Uterus (tissue), 2 donors: ENCODE data around the gene AXDND1.

ENCODE experiments used
- CTCF ChIP-seq, 4 experiments: fragments of 200-600 bp in 2 of 4; fragments of 450-650 bp in 2 of 4; sonication (generic) in 2 of 4; IDR thresholded peaks; one replicate each; pipeline ENCODE4 v1.5.1; 2016 to 2019; ENCODE audit warnings: antibody characterized with exemption in 4 of 4, mild to moderate bottlenecking in 2 of 4, moderate library complexity in 1 of 4
- POLR2A ChIP-seq, 2 donors: fragments of 450-650 bp; IDR thresholded peaks; one replicate each; pipeline ENCODE4 v1.6.1; 2016; ENCODE audit warnings: antibody characterized with exemption in 2 of 2, mild to moderate bottlenecking in 1 of 2, moderate library complexity in 1 of 2

- TF ChIP-seq CTCF (IDR thresholded peaks at IDR 0.05) (no peak), POLR2A (IDR thresholded peaks at IDR 0.05) (no peak)
Measured at GRCh38 chr1:179590671-179591070, 224.9 kb downstream of the AXDND1 start.
